H9 (cell line): ENCODE data around the gene KDM3A. TPM values are rescaled to one million over a fixed set of nuclear protein-coding genes. Genes with fewer than 3 reads are reported as not detected.

Source experiments
- DNase-seq: peaks from one replicate; pipeline ENCODE4 v3.0.0-alpha.2; 2017
- H2AFZ ChIP-seq: one replicate; pipeline ENCODE4 v1.6.1; 2013; ENCODE audit warnings: mild to moderate bottlenecking, low read length, control low read depth, moderate library complexity
- H2AK5ac ChIP-seq: 2 replicates; pipeline ENCODE4 v1.6.1; 2013; ENCODE audit warnings: low read length, control low read depth, mixed read lengths; ENCODE audit not compliant: insufficient read length
- H2BK120ac ChIP-seq: one replicate; pipeline ENCODE4 v1.6.1; 2013; ENCODE audit warnings: low read depth, mild to moderate bottlenecking, low read length, control low read depth, inconsistent platforms; ENCODE audit not compliant: poor library complexity, severe bottlenecking
- H2BK12ac ChIP-seq: 2 replicates; pipeline ENCODE4 v1.6.1; 2013; ENCODE audit warnings: low read length, control low read depth, mixed read lengths, low read depth; ENCODE audit not compliant: insufficient read length
- H2BK15ac ChIP-seq: 2 replicates; pipeline ENCODE4 v1.6.1; 2013; ENCODE audit warnings: low read depth, low read length, control low read depth
- H2BK20ac ChIP-seq: one replicate; pipeline ENCODE4 v1.6.1; 2013; ENCODE audit warnings: low read depth, mild to moderate bottlenecking, low read length, control low read depth, inconsistent platforms; ENCODE audit not compliant: poor library complexity, severe bottlenecking
- H2BK5ac ChIP-seq: 2 replicates; pipeline ENCODE4 v1.6.1; 2013; ENCODE audit warnings: low read length, control low read depth, mixed read lengths; ENCODE audit not compliant: insufficient read length
- H3K14ac ChIP-seq: 2 replicates; pipeline ENCODE4 v1.6.1; 2013; ENCODE audit warnings: low read length, control low read depth; ENCODE audit not compliant: insufficient read depth
- H3K18ac ChIP-seq: 2 replicates; pipeline ENCODE4 v1.6.1; 2013; ENCODE audit warnings: low read depth, mild to moderate bottlenecking, mixed read lengths, low read length, control low read depth; ENCODE audit not compliant: insufficient read length
- H3K23ac ChIP-seq: 2 replicates; pipeline ENCODE4 v1.6.1; 2013; ENCODE audit warnings: low read length, control low read depth, mixed read lengths, low read depth; ENCODE audit not compliant: insufficient read length
- H3K23me2 ChIP-seq: 2 replicates; pipeline ENCODE4 v1.6.1; 2013; ENCODE audit warnings: low read depth, mild to moderate bottlenecking, mixed read lengths, low read length, control low read depth; ENCODE audit not compliant: insufficient read length, poor library complexity, severe bottlenecking
- H3K27ac ChIP-seq: 2 replicates; pipeline ENCODE4 v1.5.1; 2013; ENCODE audit warnings: low read length, control low read depth, mixed read lengths, low read depth; ENCODE audit not compliant: insufficient read length
- H3K27me3 ChIP-seq: 2 replicates; pipeline ENCODE4 v1.6.1; 2013; ENCODE audit warnings: low read length, control low read depth, inconsistent platforms; ENCODE audit not compliant: insufficient read depth
- H3K4ac ChIP-seq: 2 replicates; pipeline ENCODE4 v1.6.1; 2013; ENCODE audit warnings: low read depth, mild to moderate bottlenecking, control low read depth, inconsistent platforms, low read length, moderate library complexity
- H3K4me1 ChIP-seq: 2 replicates; pipeline ENCODE4 v1.6.1; 2013; ENCODE audit warnings: low read length, control low read depth, inconsistent platforms; ENCODE audit not compliant: insufficient read depth
- H3K4me2 ChIP-seq: 2 replicates; pipeline ENCODE4 v1.6.1; 2013; ENCODE audit warnings: low read length, control low read depth, mixed read lengths; ENCODE audit not compliant: insufficient read length, insufficient read depth
- H3K56ac ChIP-seq: 2 replicates; pipeline ENCODE4 v1.6.1; 2013; ENCODE audit warnings: low read depth, mild to moderate bottlenecking, mixed read lengths, low read length, control low read depth; ENCODE audit not compliant: insufficient read length
- H3K79me1 ChIP-seq: 2 replicates; pipeline ENCODE4 v1.6.1; 2013; ENCODE audit warnings: low read depth, mild to moderate bottlenecking, moderate library complexity, low read length, control low read depth, inconsistent platforms; ENCODE audit not compliant: insufficient read depth, poor library complexity, severe bottlenecking
- H3K79me2 ChIP-seq: 2 replicates; pipeline ENCODE4 v1.6.1; 2013; ENCODE audit warnings: low read length, control low read depth, inconsistent platforms; ENCODE audit not compliant: insufficient read depth
- H3K9ac ChIP-seq: 2 replicates; pipeline ENCODE4 v1.6.1; 2013; ENCODE audit warnings: low read length, control low read depth, mixed read lengths; ENCODE audit not compliant: insufficient read length; ENCODE audit errors: extremely low read depth
- H3K9me3 ChIP-seq: one replicate; pipeline ENCODE4 v1.6.1; 2013; ENCODE audit warnings: low read depth, low read length, inconsistent platforms; ENCODE audit not compliant: control insufficient read depth
- H3T11ph ChIP-seq: one replicate; pipeline ENCODE4 v1.6.1; 2013; ENCODE audit warnings: mild to moderate bottlenecking, low read length, control low read depth, inconsistent platforms
- H4K20me1 ChIP-seq: one replicate; pipeline ENCODE4 v1.6.1; 2013; ENCODE audit not compliant: control insufficient read depth, insufficient read length, insufficient read depth
- H4K5ac ChIP-seq: 2 replicates; pipeline ENCODE4 v1.6.1; 2013; ENCODE audit warnings: low read depth, mild to moderate bottlenecking, mixed read lengths, low read length, control low read depth; ENCODE audit not compliant: insufficient read length
- H4K8ac ChIP-seq: replicated peaks from 2 replicates; pipeline ENCODE4 v1.6.1; 2013; ENCODE audit warnings: low read length, control low read depth, mixed read lengths, low read depth; ENCODE audit not compliant: insufficient read length
- H4K91ac ChIP-seq: 2 replicates; pipeline ENCODE4 v1.6.1; 2013; ENCODE audit warnings: low read depth, mild to moderate bottlenecking, moderate library complexity, mixed read lengths, low read length, control low read depth; ENCODE audit not compliant: insufficient read length
- H3K27ac Mint-ChIP-seq, 3 experiments: 2 replicates in 2 of 3; 3 replicates in 1 of 3; pipeline ENCODE4 v1.8.0; 2020 to 2021; ENCODE audit warnings: mixed read lengths in 3 of 3, mild to moderate bottlenecking in 1 of 3, moderate library complexity in 1 of 3
- H3K27me3 Mint-ChIP-seq: 2 replicates; pipeline ENCODE4 v1.8.0; 2021; ENCODE audit warnings: low read depth, mild to moderate bottlenecking, moderate library complexity, mixed read lengths
- H3K36me3 Mint-ChIP-seq, 3 experiments: 2 replicates in 2 of 3; 3 replicates in 1 of 3; pipeline ENCODE4 v1.8.0; 2020 to 2021; ENCODE audit warnings: low read depth in 3 of 3, mixed read lengths in 3 of 3; ENCODE audit not compliant: insufficient read depth in 1 of 3
- H3K4me1 Mint-ChIP-seq, 2 experiments: 2 replicates each; pipeline ENCODE4 v1.8.0; 2020; ENCODE audit warnings: mixed read lengths in 2 of 2
- H3K4me3 Mint-ChIP-seq, 2 experiments: 2 replicates in 1 of 2; 3 replicates in 1 of 2; pipeline ENCODE4 v1.8.0; 2020 to 2021; ENCODE audit warnings: mild to moderate bottlenecking in 2 of 2, mixed read lengths in 2 of 2, moderate library complexity in 1 of 2
- H3K9me3 Mint-ChIP-seq, 2 experiments: 2 replicates in 1 of 2; 3 replicates in 1 of 2; pipeline ENCODE4 v1.8.0; 2020; ENCODE audit warnings: mild to moderate bottlenecking in 2 of 2, mixed read lengths in 2 of 2, moderate library complexity in 1 of 2
- CTCF ChIP-seq: fragments of 200-600 bp; sonication (generic); conservative IDR thresholded peaks from 3 replicates; pipeline ENCODE4 v1.8.0; 2021; ENCODE audit warnings: antibody characterized with exemption, mild to moderate bottlenecking
- WGBS: extraction: QIAGEN DNeasy Blood & Tissue Kit; methylation state at CpG from one replicate; pipeline ENCODE4 v1.1.7; 2013; ENCODE audit warnings: missing lambda C conversion rate, low lambda C conversion rate, mixed read lengths; ENCODE audit not compliant: insufficient read length; ENCODE audit errors: extremely low coverage; 5-methylcytosine and 5-hydroxymethylcytosine counted together
- total RNA-seq: library from RNA; stranded (reverse); gene quantifications from 2 replicates; pipeline ENCODE4 v1.2.1, GENCODE V29; 2021

KDM3A gene
- total RNA-seq, 1 experiment from 2014 or later: 28.1 TPM

GRCh38 chr2:86488561-86489250, 47.5 kb downstream of the KDM3A start:
- no peak overlapping the region for H3K27ac ChIP-seq
- no peak overlapping the region for H3K4ac ChIP-seq
- no peak overlapping the region for H2BK5ac ChIP-seq
- H3K4me1 ChIP-seq: no peaks in the 10 kb centered on the region
- H2AFZ ChIP-seq: no peak overlapping the region
- H3K79me2 ChIP-seq: no peaks in the 10 kb centered on the region
- no peaks in the 10 kb centered on the region for H3K9me3 ChIP-seq
- no peak overlapping the region for H3K14ac ChIP-seq
- H3K36me3 Mint-ChIP-seq: peaks cover 53 to 92% (median 88%) of the 10 kb centered on the region in 3 experiments
- no CpG with 5 or more reads among the region's 7 CpGs for WGBS
- no peaks in the 10 kb centered on the region for H3K23me2 ChIP-seq
- H4K91ac ChIP-seq: no peak overlapping the region
- H3K18ac ChIP-seq: no peak overlapping the region
- H3K4me2 ChIP-seq: no peak overlapping the region
- no peak overlapping the region for H2BK120ac ChIP-seq
- no peak overlapping the region for H3K9ac ChIP-seq
- H3K4me3 Mint-ChIP-seq: no peak overlapping the region
- no peak overlapping the region for H2BK20ac ChIP-seq
- no peak overlapping the region for H4K8ac ChIP-seq
- no peak for TF ChIP-seq CTCF
- no peaks in the 10 kb centered on the region for H3K4me1 Mint-ChIP-seq
- no peaks in the 10 kb centered on the region for H3K27me3 ChIP-seq
- no peak overlapping the region for H2BK15ac ChIP-seq
- no peaks in the 10 kb centered on the region for H3K79me1 ChIP-seq
- H3K23ac ChIP-seq: no peak overlapping the region
- no peaks in the 10 kb centered on the region for H4K20me1 ChIP-seq
- no peak overlapping the region for H4K5ac ChIP-seq
- no peak overlapping the region for H2AK5ac ChIP-seq
- no peak overlapping the region for H3T11ph ChIP-seq
- no peaks in the 10 kb centered on the region for H3K27me3 Mint-ChIP-seq
- H3K27ac Mint-ChIP-seq: peak overlapping the region in 1 of 3 experiments; percentile 29; a peak in 1 of 7 replicates
- H3K9me3 Mint-ChIP-seq: no peaks in the 10 kb centered on the region
- no peak for DNase-seq
- no peak overlapping the region for H3K56ac ChIP-seq
- no peak overlapping the region for H2BK12ac ChIP-seq
